Endothelial cell of umbilical vein (primary cell): ENCODE measurements around the gene ACTA2. TPM values are rescaled to one million over a fixed set of nuclear protein-coding genes. Genes with fewer than 3 reads are reported as not detected.

Experiments
- BruUV-seq: library from RNA; stranded (reverse); fragments of 400-500 nt; replicated peaks from 2 replicates; lab custom pipeline; 2021; lab: Mats Ljungman, UMichigan
- CTCF ChIA-PET: fragments of 300-600, 350-600 bp; sonication (Branson Sonifier 250); formaldehyde crosslinking; loops from one replicate; lab custom pipeline; 2021; ENCODE audit warnings: antibody characterized with exemption, inconsistent platforms; lab: Charles Lee
- POLR2A ChIA-PET: fragments of 300-600, 350-600 bp; sonication (Branson Sonifier 250); formaldehyde crosslinking; loops from one replicate; lab custom pipeline; 2021; ENCODE audit warnings: antibody characterized with exemption, inconsistent platforms; lab: Charles Lee
- DNase-seq: peaks from one replicate; pipeline ENCODE4 v3.0.0-alpha.2; 2011; ENCODE audit warnings: low read depth, low spot score
- FAIRE-seq: peaks from 2 replicates; lab custom pipeline; 2011; peaks lifted over from hg19 to GRCh38; lab: Jason Lieb, UNC
- H2AFZ ChIP-seq: 2 replicates; pipeline ENCODE4 v1.6.0; 2012; ENCODE audit warnings: low read depth, low read length, control low read depth, inconsistent platforms
- H3K27ac ChIP-seq: 2 replicates; pipeline ENCODE4 v1.5.1; 2011; ENCODE audit warnings: low read depth, mild to moderate bottlenecking, control low read depth, low read length, moderate library complexity; ENCODE audit not compliant: insufficient read depth
- H3K27me3 ChIP-seq, 2 experiments: 2 replicates each; pipeline versions ENCODE4 v1.6.0 to v1.6.1; 2011; ENCODE audit warnings: low read length in 2 of 2, mixed read lengths in 1 of 2; ENCODE audit not compliant: control insufficient read depth in 2 of 2, insufficient read depth in 2 of 2
- H3K36me3 ChIP-seq, 2 experiments: 2 replicates in 1 of 2; 3 replicates in 1 of 2; pipeline ENCODE4 v1.5.1; 2011; ENCODE audit warnings: low read length in 2 of 2, mild to moderate bottlenecking in 1 of 2, moderate library complexity in 1 of 2; ENCODE audit not compliant: control insufficient read depth in 2 of 2, insufficient read depth in 2 of 2; ENCODE audit errors: extremely low read depth in 1 of 2
- H3K4me1 ChIP-seq: 3 replicates; pipeline ENCODE4 v1.5.1; 2011; ENCODE audit warnings: mild to moderate bottlenecking, low read length; ENCODE audit not compliant: control insufficient read depth, insufficient read depth; ENCODE audit errors: extremely low read depth
- H3K4me2 ChIP-seq: 2 replicates; pipeline ENCODE4 v1.6.1; 2011; ENCODE audit warnings: low read length, control low read depth, mixed read lengths; ENCODE audit not compliant: insufficient read depth
- H3K4me3 ChIP-seq, 3 experiments: fragments of 200-600 bp in 1 of 3; sonication (generic), shearing (Covaris generic) in 1 of 3; replicated peaks in 1 of 3; 2 replicates each; pipeline ENCODE4 v1.5.1; 2011 to 2016; ENCODE audit warnings: control low read depth in 3 of 3, low read length in 3 of 3, mild to moderate bottlenecking in 2 of 3, inconsistent platforms in 1 of 3, low read depth in 1 of 3, moderate library complexity in 1 of 3; ENCODE audit not compliant: insufficient read depth in 1 of 3
- H3K79me2 ChIP-seq: 2 replicates; pipeline ENCODE4 v1.6.0; 2012; ENCODE audit warnings: low read length, inconsistent platforms; ENCODE audit not compliant: control insufficient read depth, insufficient read depth
- H3K9ac ChIP-seq: replicated peaks from 2 replicates; pipeline ENCODE3; 2011; ENCODE audit warnings: low read length, control low read depth; ENCODE audit not compliant: insufficient read depth; ENCODE audit errors: extremely low read depth
- H3K9me1 ChIP-seq: replicated peaks from 3 replicates; pipeline ENCODE4 v1.6.0; 2011; ENCODE audit warnings: mild to moderate bottlenecking, low read length; ENCODE audit not compliant: control insufficient read depth, insufficient read depth; ENCODE audit errors: extremely low read depth
- H3K9me3 ChIP-seq: replicated peaks from 2 replicates; pipeline ENCODE4 v1.5.1; 2012; ENCODE audit warnings: low read length, inconsistent platforms; ENCODE audit not compliant: control insufficient read depth, insufficient read depth
- H4K20me1 ChIP-seq: replicated peaks from 2 replicates; pipeline ENCODE3; 2011; ENCODE audit warnings: mild to moderate bottlenecking, low read length; ENCODE audit not compliant: control insufficient read depth, insufficient read depth; ENCODE audit errors: extremely low read depth
- EZH2 ChIP-seq: IDR thresholded peaks from 2 replicates; pipeline ENCODE4 v1.6.1; 2012; ENCODE audit warnings: borderline replicate concordance, low read depth, mild to moderate bottlenecking, moderate library complexity, low read length, inconsistent platforms; ENCODE audit not compliant: severe bottlenecking
- GATA2 ChIP-seq: IDR thresholded peaks from 2 replicates; pipeline ENCODE4 v1.7.0; 2011; ENCODE audit warnings: low read depth, mild to moderate bottlenecking, moderate library complexity, mixed read lengths, low read length; ENCODE audit not compliant: insufficient read length, insufficient read depth
- MYC ChIP-seq: IDR thresholded peaks from one replicate; pipeline ENCODE4 v1.6.1; 2011; ENCODE audit warnings: mild to moderate bottlenecking, low read depth, low read length
- POLR2A ChIP-seq: IDR thresholded peaks from 2 replicates; pipeline ENCODE4 v1.6.1; 2012; ENCODE audit warnings: low read depth, mild to moderate bottlenecking, control low read depth, low read length
- dilution Hi-C: fragments of 300-500 bp; cut with MboI; formaldehyde crosslinking; loops from one replicate; pipeline ENCODE4 v1.15.0; 2019; ENCODE audit warnings: low sequenced_read_pairs; ENCODE audit not compliant: extremely low pct_ligation_motif_present
- intact Hi-C: fragments of 100-400 bp; cut with micrococcal nuclease; formaldehyde crosslinking; loops from one replicate; pipeline ENCODE4 v1.10.0; 2022
- polyA plus RNA-seq, 4 experiments: library from polyadenylated mRNA; depleted of rRNA in 3 of 4; stranded (reverse) in 3 of 4; unstranded in 1 of 4; fragments of >200 nt; gene quantifications; 2 replicates each; pipeline versions ENCODE4 v1.2.1 to v1.2.3, GENCODE V29; 2011 to 2012; ENCODE audit warnings: missing spikeins in 1 of 4
- total RNA-seq: library from RNA; stranded (reverse); gene quantifications from 2 replicates; pipeline ENCODE4 v1.2.3, GENCODE V29; 2021

ACTA2 gene
- total and polyA plus RNA-seq, 2 donors (not counting 3 experiments of a cell fraction or from before 2014, with no cell fraction given), result 6.3 to 9.7 TPM

DNA sequence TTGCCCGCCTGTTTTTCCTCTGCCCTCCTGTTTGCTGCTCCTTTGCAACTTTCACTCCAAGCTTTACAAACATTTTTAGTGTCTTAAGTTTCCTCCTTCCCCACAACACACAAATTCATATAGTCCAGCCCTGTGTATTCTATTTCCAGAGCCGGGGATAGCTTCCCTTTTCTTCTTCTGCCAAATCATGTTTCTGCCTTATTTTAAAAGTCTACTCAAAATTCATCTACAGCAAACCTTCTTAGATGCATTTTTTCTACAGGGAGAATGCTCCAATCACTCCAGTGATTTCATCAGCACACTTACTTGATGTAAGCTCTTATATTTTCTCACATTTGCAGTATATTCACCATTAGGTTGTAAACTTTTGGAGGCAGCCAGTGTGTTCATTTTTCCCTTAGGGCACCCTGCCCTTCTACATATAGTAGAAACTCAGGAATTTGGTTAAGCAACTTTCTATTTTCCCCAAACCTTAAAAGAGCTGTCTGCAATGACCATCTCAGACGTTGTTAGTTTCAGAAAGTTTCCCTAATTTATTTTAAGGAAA is 12.4 kb upstream of the ACTA2 start:
- no peak overlapping the region for H3K9ac ChIP-seq
- H3K9me1 ChIP-seq, result no peaks in the 10 kb centered on the region
- H3K4me1 ChIP-seq, result no peaks in the 10 kb centered on the region
- no peaks in the 10 kb centered on the region for H3K36me3 ChIP-seq
- CTCF ChIA-PET, result interaction anchor here (1.0 to 1.7 kb wide), 3 partner anchors 22 to 400 kb away, joined by 3 to 7 read pairs (median 3); no protein-coding TSS in a partner anchor
- H3K27me3 ChIP-seq, result peaks cover 37 to 39% of the 10 kb centered on the region in 2 experiments
- H3K27ac ChIP-seq, result no peak overlapping the region
- H3K4me3 ChIP-seq, result no peak overlapping the region
- no peak overlapping the region for H3K4me2 ChIP-seq
- no TSS peak for BruUV-seq
- POLR2A ChIA-PET, result no interaction called here
- DNase-seq (no peak), FAIRE-seq (no peak)
- no peaks in the 10 kb centered on the region for H4K20me1 ChIP-seq
- intact Hi-C loops (no loop called here), dilution Hi-C loops (no loop called here)
- no peaks in the 10 kb centered on the region for H3K79me2 ChIP-seq
- TF ChIP-seq POLR2A (no peak), MYC (no peak), EZH2 (no peak)
- no peaks in the 10 kb centered on the region for H3K9me3 ChIP-seq
- no peak overlapping the region for H2AFZ ChIP-seq

DNA sequence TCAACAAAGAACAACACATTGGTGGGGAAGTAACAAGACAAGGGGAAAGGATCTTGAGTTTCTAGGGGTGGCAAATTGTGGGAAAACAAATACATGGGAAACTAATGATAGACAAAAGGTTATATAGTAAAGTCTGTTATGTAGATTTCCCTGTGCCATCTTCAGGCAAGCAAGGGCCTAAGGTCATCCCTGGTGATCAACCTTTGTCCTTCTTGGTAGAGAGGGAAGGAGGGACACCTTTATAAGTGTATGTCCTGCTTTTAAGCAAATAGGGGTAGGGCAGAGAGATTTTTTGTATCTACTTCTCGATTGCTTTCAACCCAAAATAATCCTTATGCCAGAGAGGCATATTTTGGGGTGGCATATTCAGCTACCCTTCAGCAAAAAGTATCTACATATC is 11.8 kb upstream of the ACTA2 start:
- no peak overlapping the region for H3K27ac ChIP-seq
- no peaks in the 10 kb centered on the region for H3K9me1 ChIP-seq
- ChIA-PET CTCF (interaction anchor here (1.0 to 1.7 kb wide), 3 partner anchors 23 to 399 kb away, joined by 3 to 7 read pairs (median 3); no protein-coding TSS in a partner anchor), POLR2A (no interaction called here)
- no peaks in the 10 kb centered on the region for H3K9me3 ChIP-seq
- H3K27me3 ChIP-seq, result peaks cover 37 to 42% of the 10 kb centered on the region in 2 experiments
- H2AFZ ChIP-seq, result no peak overlapping the region
- TF ChIP-seq GATA2 (no peak), EZH2 (no peak)
- H4K20me1 ChIP-seq, result no peaks in the 10 kb centered on the region
- H3K4me1 ChIP-seq, result no peaks in the 10 kb centered on the region
- intact Hi-C loops, result no loop called here
- DNase-seq (no peak), FAIRE-seq (no peak)
- dilution Hi-C loops, result no loop called here
- no peak overlapping the region for H3K9ac ChIP-seq
- H3K4me2 ChIP-seq, result no peak overlapping the region
- BruUV-seq, result no TSS peak
- no peak overlapping the region for H3K4me3 ChIP-seq
- H3K36me3 ChIP-seq, result no peaks in the 10 kb centered on the region
- H3K79me2 ChIP-seq, result no peaks in the 10 kb centered on the region
